ENCODE results near the gene RFX8.
"Not testable (repeated sequence)": the region's sequence is repeated elsewhere in the genome, so short reads cannot be mapped to it uniquely, and the experiment has no call there.

The RFX8 gene

DNA sequence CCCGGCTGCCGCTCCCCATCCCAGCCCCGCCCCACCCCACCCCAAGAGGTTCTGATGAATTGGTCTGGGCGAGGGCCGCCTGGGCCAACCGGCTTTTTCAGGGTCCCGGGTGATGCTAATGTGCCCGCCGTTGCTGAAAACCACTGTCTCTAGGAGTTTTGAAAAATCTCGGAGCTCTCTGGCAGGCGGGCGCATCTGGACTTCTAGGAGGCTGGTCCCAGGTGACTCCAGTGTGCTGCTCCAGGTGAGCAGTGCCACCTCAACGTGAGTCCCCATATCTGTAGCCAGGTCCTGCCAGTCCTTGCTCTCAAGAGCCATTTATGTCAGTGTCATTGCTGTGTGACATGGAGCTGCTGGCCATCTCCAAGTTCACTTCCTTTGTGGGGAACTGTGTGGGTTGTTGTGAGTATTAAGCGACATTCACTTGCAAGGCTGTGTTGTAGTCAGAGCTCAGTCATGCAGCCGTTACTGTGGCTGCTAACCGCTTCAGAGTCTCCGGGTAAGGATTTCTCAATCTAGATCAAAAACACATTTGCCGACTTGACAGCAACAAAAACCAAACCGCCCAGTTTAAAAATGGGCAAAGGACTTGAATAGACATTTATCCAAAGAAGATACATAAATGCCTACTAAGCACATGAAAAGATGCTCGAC lies at the start of gene RFX8:
TSS of gene RFX8 (minus strand) at position 382 of the 654 bp plus-strand sequence. CDS start 8,264 bp downstream, outside the sequence.
- peak; percentile 41 to 42 for DNase-seq

DNA sequence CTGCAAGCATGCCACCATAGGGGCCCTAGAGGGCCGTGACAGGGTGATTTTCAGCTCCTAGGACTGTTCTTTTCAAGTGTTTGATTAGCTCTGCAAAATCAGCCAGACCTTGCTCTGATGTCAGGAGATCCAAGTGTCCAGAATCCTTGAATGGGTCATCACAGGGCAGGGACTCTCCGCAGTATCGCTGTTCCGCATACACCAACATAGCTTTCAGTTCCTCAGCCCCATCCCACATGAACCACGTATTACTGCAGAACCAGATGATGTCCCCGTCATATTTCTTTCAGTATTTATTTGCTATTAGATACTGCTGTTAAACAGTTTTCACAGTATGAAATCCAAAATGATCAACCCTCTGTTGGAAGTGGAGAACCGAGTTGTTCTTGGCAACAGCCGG lies 46.6 kb upstream of the RFX8 start:
- DNase-seq, result no peak

DNA sequence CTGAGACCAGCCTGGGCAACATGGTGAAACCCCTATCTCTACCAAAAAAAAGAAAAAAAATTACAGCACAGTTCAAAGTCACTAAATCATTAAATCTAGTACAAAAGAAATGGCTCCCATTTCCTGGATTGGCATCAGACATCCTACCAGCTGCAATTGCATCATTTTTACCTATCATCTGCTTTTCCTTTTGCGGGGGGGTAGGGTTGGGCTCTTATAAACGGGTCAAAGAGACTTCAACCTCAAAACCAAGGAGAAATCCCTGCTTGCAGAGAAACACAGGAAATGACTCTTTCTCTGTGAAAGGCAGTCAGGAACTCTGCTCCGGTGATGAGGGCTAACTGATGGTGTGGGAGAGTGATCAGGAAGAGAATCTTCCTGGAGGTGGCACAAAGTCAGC lies 45.3 kb upstream of the RFX8 start:
- DNase-seq, result no peak

DNA sequence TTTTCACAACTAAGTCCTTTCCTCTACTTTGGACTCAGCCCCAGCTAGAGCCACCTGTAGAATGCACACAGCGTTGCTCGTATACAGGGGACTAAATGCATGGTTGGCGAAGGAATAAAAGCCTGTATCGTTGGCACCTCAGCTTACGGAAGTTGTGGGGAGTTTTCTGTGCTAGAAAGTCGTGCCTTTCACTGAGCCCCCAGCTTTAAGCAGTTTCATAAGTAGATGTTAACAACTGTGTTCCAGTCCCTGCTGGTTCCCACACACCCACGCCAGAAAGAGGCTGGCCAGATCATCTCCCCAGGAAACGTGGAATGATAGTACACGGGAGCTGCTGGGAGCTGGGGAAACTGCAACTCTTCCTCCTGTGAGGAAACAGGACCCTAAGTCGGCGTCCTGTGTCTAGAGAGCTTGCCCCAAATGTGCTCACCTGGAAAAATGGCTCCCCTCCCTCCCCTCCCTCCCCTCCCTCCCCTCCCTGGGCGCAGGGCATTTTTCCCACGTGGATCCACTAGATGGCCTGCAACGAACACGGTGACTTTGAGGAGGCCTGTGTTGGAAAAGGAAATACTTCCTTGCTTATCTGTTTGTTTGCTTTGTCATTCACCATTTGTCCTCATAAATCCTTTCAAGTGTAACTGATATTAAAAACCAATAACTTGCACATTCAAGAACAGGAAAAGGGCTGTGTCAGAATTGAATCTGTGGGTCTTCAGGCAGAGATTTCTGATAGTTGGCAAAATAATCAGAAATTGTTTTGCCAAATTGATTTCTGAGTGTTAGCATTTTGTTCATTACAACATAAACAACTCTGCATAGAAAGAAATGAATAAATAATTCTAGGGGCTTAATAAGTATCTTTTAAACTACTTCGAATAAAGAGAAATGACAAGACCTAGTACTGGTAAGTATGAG lies 43.9 kb upstream of the RFX8 start:
- no peak for DNase-seq

DNA sequence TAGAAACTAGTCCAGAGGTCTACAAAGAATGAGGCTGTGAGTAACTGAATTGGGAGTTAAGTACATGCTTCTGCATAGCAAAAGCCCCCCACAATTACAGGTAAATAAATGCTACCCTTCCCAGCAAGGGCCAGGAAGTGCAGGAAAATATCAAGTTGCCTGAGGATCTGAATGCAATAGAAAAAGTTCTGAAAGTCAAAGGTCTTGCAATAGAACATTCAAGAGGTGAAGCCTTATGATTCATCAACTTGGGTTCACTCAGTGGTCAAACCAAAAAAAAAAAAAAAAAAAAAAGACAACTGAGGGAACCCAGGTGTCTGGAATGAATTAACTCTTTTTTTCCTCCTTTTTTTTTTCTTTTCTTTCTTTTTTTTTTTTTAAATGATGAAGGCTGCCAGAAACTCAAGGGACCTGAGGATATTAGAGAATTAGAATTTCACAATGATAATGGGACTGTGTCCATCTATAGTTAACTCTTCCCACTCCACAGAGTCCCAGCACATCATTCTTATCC lies 42.9 kb upstream of the RFX8 start:
- DNase-seq, result no peak

DNA sequence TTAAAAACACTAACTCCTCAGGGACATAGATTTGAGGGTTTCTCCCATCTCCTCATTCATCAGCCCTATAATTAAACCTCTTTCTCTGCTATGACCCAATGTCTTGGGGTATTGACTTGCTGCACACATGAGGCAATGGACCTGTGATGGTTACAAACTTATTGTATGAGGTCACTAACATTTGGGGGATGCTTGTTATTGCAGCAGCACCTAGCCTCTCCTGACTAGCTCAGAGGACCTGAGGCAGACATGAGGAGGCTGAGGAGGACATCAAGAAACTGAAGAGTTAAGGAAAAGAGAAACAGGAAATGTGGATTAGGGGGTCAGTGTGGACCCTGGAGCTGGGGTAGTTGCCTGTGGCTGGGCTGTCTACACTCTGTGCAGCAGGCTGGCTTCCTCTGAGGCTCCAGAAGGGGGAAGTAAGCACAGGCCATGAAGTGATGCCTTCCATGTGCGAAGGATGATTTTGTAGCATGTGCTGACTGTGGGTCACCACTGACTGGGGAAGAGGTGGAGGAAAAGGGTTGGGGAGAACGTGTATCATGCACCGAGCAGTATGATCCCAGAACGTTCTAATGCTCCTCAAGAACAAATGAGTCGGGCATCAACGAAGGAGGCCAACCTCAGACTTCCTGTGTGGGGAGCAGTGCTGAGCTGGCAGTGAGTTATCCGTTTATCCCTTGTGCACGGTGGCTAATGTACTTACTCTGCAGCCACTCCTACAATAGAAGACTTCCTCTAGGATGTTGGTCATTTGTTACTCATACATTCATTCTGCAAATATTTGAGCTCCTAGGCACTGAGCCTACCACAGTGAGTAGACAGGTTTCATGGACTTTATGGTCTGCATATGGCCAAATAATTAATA lies 42.1 kb upstream of the RFX8 start:
- DNase-seq, result no peak

DNA sequence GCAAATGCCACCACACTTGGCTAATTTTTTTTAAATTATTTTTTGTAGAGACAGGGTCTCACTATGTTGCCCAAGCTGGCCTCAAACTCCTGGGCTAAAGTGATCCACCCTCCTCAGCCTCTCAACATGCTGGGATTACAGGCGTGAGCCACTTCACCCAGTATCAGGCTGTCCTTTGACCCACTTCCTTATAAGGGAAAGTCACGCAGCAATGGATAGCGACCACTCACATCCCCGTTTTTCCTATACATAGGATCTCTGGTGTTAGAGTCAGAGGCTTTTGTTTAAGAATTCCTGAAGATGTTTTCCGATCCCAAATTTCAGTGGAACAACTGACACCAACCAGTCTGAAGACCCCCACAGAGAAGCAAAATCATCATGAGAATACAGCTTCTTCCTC lies 41.4 kb upstream of the RFX8 start:
- DNase-seq, result no peak

DNA sequence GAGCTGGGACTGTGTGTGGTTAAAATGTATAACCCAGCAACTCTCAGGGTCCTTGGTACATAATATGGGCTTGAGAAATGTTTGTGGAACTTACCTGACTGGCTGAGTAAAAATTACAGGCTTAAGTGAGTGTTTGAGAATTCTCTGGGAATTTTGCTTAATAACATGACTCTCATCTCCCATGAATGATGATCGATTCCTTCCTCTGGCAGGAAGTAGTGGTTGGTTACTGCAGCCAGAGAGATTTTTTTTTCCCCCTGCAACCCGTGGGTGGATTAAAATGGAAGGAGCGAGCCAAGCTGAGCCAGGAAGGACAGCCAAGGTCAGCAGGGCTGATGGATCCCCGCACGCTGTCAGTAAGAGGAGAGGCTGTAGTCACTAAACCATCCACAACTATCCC lies 40.6 kb upstream of the RFX8 start:
- no peak for DNase-seq

DNA sequence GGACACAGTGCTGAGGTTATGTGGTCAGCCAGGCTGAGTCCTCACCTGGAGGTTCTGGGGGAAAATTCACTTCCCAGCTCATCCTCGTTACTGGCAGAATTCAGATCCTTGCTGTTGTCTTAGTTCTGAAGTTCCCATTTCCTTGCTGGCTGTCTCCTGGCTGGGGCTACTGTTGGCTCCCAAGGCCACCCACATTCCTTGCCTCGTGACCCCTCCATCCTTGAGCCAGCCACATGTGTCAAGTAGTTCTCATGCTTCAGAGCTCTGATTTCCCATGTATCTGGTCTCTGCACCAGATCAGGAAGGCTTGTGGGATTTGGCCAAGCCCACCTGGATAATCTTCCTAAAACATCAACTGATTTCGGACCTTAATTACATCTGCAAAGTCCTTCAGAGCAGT lies 38.1 kb upstream of the RFX8 start:
- DNase-seq, result no peak

DNA sequence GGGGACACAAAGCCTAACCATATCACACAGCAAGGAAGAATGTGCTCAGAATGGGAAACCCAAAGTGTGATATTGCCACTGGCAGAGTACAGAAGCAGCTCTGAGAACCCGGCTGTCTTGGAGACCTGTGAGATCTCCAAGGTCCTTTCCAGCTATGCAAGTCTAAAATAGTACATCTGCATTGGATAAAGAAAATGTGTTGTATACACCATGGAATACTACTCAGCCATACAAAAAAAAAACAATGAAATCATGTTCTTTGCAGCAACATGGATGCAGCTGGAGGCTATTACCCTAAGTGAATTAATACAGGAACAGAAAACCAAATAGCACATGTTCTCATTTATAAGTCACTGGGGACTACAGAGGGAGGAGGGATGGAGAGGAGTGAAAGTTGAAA lies 36.5 kb upstream of the RFX8 start:
- no peak for DNase-seq

DNA sequence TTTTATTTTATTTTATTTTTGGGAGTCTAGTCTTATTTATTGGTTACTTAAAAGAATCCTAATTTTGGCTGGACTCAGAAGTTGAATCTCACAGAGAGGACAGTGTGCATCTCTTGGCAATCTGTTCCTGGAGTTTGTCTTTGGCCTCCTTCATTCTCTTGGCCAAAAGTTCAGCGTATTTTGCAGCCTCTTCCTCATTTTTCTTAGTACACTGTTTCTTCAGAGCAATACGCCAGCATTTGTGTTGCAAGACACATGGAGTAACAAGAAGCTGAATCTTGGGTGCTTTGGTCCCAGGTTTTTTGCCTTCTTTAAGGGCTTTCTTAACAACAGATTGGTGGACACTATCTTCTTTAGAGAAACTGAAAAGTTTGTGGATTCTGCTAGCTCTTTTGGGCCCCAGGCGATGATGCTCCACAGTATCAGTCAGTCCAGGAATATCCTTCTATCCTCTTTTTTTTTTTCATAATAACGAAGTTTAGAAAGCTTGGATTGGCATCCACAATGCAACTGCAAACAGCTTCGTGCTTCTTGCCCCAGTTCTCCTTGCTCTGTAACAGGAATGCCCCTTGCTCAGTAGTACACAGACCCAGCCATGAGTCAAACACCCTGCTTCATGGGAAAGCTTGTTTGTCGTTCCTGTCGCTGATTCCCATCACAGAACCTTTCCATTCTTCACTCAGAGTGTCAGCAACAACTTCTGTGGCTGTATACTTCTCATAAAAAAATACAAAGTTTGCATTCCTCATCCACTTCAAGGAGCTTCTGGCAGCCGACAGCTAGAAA lies 34.8 kb upstream of the RFX8 start:
- no peak for DNase-seq

DNA sequence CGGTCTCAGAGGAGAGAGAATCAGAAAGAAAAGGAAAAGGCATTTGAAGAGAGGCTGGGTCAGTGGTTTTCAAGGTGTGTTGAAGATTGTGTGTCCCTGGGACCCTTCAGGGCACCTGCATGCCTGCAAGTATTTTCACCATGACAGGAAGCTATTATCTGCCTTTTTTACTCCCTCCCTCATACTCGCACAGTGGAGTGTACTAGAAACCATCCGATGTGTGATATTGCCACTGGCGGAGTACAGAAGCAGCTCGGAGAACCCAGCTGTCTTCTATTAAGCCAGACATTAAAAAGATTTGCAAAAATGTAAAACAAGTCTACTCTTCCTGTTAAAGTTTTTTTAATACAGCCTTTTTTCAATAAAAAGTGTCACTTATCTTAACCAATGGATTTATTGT lies 33.7 kb upstream of the RFX8 start:
- DNase-seq, result no peak

DNA sequence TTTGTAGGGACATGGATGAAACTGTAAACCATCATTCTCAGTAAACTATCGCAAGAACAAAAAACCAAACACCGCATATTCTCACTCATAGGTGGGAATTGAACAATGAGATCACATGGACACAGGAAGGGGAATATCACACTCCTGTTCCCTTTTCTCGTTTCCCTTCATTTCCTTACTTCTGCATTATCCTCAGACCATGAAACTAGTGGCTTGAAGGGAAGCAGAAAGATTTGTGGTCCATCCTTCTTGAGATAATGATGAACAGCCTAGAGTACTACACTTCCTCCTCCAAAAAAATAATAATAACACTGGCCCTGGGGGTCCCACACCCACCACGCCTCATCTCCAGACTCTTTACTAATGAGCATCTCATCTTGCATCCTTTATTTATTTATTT lies 30.4 kb upstream of the RFX8 start:
- not testable (repeated sequence) for DNase-seq

DNA sequence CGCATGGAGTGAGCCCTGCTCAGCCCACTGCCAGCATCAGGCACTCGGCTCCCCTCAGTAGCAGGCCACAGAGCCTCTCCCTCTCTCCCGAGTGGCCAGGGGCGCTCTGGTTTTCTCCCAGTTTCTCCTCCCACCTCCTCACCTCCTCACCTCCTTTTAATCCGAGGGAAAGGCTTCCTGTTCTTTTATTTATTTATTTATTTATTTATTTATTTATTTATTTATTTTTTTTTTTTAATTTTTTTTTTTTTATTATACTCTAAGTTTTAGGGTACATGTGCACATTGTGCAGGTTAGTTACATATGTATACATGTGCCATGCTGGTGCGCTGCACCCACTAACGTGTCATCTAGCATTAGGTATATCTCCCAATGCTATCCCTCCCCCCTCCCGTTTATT lies 29.8 kb upstream of the RFX8 start:
- DNase-seq, result not testable (repeated sequence)

DNA sequence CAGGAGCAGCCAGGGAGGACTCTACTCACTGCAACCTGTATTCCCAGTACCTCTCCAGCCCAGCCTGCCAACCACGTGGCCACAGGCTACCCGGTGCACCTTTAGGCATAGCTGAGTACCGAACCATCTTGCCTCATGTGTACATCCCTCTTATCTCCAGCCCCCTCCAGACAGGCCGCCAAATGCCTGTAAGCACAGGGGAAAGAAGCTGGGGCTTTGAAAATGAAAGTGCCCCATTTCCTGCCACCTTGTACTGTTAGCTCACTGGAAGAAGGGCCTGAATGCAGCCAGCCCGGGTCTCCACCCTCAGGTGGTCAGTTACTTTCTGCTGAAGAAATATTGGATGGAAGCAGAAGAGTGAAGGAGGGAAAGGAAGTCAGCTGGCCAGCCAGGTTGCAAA lies 27.2 kb upstream of the RFX8 start:
- DNase-seq, result no peak

DNA sequence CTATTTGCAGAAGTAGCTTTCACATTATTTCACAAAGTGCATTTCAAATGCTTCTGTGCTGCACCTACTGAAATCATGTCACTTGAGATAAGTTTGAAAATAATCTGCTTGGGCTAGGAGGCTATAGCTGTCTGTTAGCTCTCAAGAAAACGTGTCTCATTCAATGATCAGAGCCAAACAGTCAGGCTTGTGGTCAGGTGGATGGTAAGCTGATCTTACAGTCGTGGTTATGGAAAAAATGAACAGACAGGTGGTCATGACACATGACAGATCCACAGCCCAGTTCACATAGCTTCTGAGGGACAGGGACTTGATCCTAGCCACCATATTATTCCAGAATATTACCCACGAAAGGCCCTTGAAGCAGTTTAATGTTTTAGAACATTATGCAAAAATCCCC lies 26.5 kb upstream of the RFX8 start:
- DNase-seq, result no peak

DNA sequence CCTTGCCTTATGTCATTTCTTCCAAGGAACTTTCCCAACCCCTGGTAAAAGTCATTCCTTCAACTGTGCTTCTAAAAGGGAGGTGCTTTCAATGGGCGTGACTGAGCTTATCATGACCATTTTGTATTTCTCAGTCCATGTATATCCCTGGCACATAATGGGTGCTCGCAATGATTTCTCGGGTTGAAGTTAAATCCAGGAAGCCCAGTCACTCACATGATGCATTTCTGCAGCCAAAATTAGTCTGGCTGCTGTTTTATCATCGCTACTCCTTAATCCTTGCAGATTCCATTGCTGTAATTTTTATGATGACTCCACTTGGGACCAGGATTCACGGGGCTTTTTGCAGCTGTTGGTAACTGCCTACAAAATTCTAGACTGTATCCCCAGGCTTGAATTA lies 25.9 kb upstream of the RFX8 start:
- DNase-seq, result no peak

DNA sequence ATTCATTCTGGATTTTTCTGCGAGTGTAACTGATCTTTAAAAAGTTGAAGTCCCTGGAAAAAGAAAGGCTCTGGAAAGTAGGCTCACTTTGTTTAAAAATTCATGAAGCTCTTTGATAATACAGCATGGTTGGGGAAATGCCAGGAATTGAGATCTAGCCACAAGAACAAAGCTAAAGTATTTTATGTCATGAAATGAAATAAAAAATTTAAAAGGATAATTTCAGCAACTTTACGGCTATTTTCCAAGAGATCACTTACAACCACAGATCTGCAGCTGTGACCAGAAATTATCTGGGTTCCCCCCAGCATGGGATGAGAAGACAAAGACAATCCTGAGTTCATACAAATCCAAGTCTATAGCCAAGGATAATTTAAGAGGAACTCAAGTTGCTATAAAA lies 25.3 kb upstream of the RFX8 start:
- DNase-seq, result no peak

DNA sequence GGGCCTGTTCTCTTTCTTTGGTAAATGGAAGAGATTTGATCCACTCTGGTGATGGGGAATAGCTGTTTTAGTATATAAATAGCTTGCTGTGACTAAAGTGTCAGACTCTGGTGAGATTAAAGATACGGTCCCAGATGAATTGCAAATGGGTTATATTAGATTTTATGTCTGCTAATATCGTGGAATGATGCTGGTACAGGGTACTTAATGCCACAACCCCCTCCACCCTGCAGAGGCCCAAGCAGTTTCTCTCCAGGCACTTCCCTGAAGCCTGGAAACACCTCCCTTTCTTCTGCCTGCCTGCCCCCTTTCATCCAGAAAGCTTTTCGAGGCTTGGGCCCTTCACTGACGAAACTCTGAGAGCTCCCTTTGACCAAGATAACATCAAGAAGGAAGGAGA lies 21.4 kb upstream of the RFX8 start:
- no peak for DNase-seq

DNA sequence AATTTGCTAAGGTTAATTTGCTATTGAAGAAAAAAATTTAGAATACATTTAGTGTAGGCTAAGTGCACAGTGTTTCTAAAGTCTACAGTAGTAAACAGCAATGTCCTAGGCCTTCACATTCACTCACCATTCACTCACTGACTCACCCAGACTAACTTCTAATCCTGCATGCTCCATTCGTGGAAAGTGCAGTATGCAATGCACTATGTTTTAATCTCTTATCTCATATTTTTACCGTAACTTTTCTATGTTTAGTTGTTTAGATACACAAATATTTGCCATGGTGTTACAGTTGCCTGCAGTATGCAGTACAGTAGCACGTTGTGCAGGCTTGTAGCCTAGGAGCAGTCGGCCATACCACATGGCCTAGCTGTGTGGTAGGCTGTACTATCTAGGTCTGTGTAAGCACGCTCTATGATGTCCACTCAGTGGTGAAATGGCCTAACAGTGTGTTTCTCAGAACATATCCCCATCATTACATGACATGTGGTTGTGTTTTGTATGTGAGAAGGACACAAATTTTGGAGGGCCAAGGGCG lies 18.1 kb upstream of the RFX8 start:
- no peak for DNase-seq

DNA sequence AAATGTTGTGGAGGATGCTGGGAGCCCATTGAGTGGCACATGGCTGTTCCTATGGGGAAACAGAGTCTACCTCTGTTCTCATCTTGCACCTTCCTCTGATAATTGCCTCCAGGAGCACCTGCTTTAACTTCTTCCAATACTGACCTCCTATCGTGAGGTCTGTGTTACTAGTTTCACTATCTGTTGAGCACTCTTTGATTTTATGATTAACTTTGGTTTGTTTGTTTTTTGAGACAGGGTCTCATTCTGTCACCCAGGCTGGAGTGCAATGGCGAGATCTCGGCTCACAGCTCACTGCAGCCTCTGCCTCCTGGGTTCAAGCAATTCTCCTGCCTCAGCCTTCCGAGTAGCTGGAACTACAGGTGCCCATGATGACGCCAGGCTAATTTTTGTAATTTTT lies 12.1 kb upstream of the RFX8 start:
- DNase-seq, result no peak

DNA sequence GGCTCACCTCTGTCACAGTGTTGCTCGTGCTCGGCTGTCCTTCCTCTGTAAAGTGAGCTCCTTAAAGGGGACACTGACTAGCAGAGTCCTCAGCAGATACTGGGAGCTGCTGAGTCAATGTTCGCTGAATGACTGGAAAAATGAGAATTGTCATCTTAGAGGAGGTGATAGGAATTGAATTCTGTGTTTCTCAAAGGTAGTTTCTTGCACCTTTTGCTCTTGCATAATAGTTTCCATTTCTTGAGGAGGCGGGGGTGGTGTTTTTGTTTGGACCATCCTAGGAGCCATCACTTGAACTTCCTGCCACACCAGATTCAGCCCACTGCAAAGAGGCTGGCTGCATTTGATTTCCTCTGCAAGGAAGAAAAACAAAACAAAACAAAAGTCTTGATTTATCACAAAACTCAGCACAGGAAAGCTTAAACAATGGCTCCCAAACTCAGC lies 11.4 kb upstream of the RFX8 start:
- DNase-seq, result no peak
